ENCODE measurements around the gene GRIK1.
"Not testable (repeated sequence)": the region's sequence is repeated elsewhere in the genome, so short reads cannot be mapped to it uniquely, and the experiment has no call there.

GRIK1 gene

DNA sequence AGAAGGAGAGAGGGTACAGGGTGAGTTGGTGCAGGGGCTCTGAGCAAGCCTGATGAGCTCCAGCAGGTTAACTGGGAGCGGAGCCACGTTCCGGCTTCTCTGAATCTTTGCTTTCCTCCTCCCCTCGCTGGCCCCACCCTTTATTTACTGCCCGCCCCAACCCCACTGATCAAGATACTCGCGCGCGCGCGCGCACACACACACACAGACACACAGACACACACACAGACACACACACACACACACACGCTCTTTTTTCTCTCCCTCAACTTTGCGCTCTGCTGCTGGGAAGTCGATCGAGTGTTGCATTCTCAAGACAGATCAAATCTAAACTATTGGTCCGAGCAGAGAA is at the start of gene GRIK1:
Gene GRIK1 (minus strand): TSS at position 73 of the 352 bp plus-strand sequence.
- no peak for DNase-seq

GRCh38 chr21:29987762-29988161 is 48.0 kb upstream of the GRIK1 start:
- DNase-seq, result no peak

GRCh38 chr21:29985866-29986265 is 46.1 kb upstream of the GRIK1 start:
- DNase-seq, result no peak

DNA sequence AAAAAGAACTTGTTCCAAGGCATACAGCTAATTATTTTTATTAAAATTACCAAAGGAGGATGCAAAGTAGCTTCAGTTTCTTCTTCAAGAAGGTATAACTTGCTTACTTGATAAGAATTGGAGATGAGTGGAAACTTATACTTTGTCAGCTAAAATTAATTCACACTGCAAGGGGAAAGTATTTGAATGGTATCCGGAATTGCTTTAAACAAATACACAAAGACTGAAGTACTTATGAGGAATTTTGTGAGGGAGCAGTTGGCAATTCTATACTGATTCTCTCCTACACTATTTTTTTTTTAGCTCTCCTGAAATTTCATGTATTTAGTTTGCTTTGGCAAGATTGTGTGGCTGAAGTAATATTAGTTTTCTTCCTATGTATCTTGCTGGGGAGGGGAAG is 39.2 kb upstream of the GRIK1 start:
- no peak for DNase-seq

GRCh38 chr21:29975776-29976175 is 36.0 kb upstream of the GRIK1 start:
- no peak for DNase-seq

- no peak for DNase-seq
Observed at GRCh38 chr21:29973258-29973657, 33.5 kb upstream of the GRIK1 start.

GRCh38 chr21:29961291-29962027 is 21.7 kb upstream of the GRIK1 start:
- DNase-seq, result no peak

DNA sequence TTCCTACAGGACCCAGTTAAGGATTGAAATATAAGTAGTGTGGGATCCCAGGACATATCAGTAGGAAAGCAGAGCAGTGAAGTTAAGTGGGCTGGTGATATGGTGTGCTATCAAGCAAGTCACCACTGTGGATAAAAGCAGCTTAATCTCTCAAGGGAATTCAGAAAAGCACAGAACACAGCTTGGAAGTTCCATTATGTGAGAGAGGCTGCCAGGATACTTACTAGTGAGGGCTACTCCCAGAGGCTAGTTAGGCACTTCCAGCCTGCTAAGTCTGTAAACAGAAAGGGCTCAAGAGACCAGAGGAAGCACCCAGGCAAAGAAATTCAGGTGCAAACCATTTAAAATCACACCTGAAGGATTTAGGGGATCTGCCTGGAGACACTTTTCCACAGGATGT is 18.8 kb upstream of the GRIK1 start:
- no peak for DNase-seq

DNA sequence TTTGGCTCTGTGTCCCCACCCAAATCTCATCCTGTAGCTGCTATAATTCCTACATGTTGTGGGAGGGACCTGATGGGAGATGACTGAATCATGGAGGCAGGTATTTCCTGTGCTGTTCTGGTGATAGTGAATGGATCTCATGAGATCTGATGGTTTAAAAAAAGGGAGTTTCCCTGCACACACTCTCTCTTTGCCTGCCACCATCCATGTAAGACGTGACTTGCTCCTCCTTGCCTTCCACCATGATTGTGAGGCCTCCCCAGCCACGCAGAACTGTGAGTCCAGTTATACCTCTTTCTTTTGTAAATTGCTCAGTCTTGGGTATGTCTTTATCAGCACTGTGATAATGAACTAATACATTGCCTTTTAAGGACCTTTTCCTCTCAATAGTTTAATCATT is 18.2 kb upstream of the GRIK1 start:
- not testable (repeated sequence) for DNase-seq

DNA sequence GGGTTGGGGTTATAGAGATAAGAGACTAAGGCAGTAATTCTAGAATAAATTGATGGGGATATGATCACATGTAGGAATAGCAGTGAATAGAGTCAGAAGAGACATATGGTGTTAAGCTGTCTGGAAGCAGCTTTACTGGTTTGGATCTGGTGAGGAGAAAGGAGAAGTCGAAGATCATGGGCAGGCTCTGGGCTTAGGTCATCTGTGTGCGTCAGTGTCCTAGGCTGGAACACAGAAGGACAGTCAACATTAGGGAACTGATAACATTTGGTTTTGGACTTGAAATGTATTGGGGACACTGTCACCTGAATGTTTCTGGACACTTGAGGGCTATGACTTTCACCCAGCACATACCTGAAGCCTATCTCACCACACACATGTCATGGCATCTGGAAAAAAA is 13.9 kb upstream of the GRIK1 start:
- DNase-seq, result no peak

DNA sequence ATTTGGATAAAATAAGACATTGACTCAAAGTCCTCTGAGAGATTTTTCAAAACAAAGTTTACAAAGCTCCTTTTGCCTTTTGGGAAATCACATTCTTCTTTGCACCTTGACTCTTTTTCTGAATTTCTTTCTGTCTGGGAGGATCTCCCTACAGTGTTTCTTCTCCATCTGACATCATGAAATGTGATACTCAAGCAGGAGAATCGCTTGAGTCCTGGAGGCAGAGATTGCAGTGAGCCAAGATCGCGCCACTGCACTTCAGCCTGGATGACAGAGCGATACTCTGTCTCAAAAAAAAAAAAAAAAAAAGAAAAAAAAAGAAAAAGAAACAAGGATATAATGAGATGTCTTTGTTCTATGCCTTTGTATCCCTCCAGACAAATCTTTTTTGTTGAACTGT is 13.3 kb upstream of the GRIK1 start:
- no peak for DNase-seq

GRCh38 chr21:29951911-29952310 is 12.1 kb upstream of the GRIK1 start:
- DNase-seq, result no peak

DNA sequence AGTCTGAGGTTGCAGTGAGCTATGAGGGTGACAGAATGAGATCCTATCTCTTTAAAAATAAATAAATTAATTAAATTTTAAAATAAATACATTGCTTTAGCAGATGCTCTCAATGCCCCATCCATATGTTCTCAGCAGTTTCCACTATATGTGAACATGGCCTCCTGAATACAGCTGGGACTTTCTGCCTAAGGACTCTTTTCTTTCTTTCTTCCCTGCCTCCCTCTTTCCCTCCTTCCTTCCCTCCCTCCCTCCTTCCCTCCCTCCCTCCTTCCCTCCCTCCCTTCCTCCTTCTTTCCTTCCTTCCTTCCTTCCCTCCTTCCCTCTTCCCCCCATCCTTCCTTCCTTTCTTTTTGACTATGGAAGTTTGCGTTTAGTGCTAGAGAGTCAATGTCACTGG is 10.2 kb upstream of the GRIK1 start:
- no peak for DNase-seq

DNA sequence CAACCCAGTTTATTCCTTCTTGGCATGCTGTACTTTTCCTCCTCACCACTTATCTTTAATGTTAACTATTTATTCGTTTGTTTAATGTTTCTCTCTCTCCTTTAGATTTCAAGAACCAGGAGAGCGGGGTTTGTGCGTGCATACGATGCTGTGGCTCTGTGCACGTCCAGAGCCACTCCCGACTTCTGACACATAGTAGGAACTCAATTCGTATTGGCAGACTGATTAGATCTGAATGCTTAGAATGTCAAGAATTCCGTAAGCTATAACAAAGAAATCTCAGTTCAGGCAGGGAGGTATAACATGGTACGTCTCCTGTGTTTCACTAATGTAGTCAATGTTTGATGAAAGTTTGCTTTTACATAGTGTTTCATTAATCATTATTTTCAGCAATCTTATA is 7.3 kb upstream of the GRIK1 start:
- DNase-seq, result no peak

DNA sequence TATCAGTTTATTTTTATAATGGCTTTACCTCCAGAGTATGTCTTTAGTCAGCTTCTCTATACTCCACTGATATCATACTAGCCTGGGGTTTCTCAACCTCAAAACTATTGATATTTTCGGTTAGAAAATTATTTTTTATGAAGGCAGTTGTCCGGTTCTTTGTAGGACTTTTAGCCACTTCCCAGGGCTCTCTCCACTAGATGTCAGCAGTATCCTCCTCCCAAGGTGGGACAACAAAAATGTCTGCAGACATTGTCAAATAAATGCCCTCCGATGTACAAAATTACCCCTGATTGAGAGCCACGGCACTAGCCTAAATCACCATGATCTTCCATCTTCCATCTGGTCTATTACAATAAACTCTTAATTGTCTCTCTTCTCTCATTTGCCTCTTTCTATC is 4.1 kb upstream of the GRIK1 start:
- DNase-seq, result no peak

GRCh38 chr21:29942034-29942433 is 2.2 kb upstream of the GRIK1 start:
- no peak for DNase-seq

- no peak for DNase-seq
Observed at GRCh38 chr21:29940991-29941390, 1.2 kb upstream of the GRIK1 start.

GRCh38 chr21:29940361-29940760 is 565 bp upstream of the GRIK1 start:
- DNase-seq, result no peak

DNA sequence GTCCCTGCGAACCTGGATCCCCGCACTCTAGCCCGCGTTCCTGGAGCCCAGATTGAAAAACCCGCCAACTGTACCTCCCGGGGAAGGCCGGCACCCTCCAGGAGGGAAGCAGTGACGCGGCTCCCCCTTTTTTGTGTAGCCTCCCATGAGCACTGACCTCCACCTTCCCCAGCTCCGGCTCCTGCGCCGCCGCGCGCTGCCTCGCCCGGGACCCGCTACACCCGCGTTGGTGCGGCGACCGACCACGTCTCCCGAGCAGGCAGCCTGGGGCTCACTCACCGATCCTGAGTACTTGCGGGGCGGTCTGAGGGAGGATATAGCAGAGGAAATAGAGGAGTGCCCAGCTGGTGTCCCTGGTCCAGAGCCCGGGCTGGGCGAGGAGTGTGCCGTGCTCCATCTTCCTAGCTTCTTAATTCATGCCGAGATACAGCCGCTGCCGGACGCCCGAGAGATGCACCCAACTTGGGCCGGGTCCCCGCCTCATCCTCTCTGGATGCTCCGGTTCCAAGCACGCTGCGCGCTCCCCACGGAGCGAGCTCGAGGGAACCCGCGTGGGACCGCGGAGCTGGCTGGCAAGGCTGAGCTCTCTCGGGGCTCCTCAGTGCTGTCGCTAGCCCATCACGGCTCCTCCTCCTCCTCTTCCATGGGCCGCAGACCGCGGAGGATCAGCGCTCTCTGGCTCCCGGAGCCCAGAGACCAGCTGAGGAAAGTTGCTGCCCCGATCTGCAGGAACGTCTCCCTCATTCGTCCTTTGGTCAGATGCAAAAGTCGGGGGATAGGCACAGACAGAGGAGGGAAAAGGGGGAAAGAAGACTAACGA is 482 bp downstream of the GRIK1 start:
- no peak for DNase-seq

DNA sequence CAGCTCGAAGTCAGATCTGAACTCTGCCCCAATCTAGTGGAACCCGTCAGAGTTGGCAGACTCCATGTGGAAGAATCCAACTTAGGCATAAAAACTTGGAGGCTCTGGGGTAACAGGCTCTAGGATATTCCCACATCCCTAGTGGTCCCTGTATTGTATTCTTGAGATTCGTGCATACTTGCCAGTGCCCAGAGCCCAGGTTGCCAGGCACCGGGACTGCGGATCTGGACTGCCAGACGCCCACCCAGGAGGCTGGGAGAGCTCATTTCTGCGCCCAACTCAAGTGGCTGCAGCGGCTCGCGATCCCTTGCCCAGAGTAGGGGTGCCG is 1.1 kb downstream of the GRIK1 start:
- no peak for DNase-seq

GRCh38 chr21:29933088-29933487 is 6.7 kb downstream of the GRIK1 start:
- no peak for DNase-seq

GRCh38 chr21:29928537-29928936 is 11.3 kb downstream of the GRIK1 start:
- no peak for DNase-seq

DNA sequence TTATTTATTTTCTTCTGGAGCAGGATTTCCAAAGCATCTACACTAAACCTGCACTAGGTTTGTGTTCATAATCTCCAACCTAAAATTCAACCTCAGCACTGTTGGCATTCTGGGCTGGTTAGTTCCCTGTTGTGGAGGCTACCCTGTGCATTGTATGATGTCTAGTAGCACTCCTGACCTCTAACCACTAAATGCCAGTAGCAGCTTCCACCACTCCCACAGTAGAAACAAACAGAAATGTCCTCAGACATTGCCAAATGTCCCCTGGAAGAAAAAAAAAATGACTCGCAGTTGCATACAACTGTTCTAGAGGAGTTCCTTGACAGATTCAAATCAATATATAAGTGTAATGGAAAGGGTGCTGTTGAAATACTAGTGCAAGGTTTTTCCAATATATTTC is 18.9 kb downstream of the GRIK1 start:
- no peak for DNase-seq

- DNase-seq, result no peak
Observed at GRCh38 chr21:29914326-29914725, 25.5 kb downstream of the GRIK1 start.

DNA sequence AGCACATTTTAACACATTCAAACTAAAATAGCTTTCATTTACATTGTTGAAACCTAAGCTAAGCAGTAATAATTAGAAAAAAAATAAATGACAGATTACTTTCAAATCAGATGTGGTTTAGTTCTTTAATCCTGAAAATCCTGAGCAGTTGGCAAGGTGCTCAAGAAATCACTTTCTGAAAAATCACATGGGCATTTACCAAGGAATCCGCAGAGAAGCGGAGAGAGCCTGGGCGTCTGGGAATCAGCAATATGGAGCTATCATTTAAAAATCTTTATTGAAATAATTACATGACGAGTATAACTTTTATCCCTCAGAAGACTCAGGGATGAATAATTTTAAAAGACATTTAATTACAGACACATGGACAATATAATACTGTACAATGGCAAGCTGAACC is 30.2 kb downstream of the GRIK1 start:
- DNase-seq, result no peak

Measured in suppressor macrophage treated with lipopolysaccharide for 4 hours (primary cell).